HFF-Myc (cell line): ENCODE data around the gene SH3RF1.

Experiments
- DNase-seq: peaks from one replicate; pipeline ENCODE4 v3.0.0-alpha.2; 2011; ENCODE audit warnings: low read depth; ENCODE audit errors: extremely low read depth
- H3K4me3 ChIP-seq: replicated peaks from 2 replicates; pipeline ENCODE4 v1.5.1; 2011; ENCODE audit warnings: low read depth, mild to moderate bottlenecking, control low read depth, low read length
- TF ChIP-seq, protein P1 (sequence below): IDR thresholded peaks from 2 replicates; pipeline ENCODE4 v1.5.1; 2012; ENCODE audit warnings: mild to moderate bottlenecking, low read depth, low read length, control low read depth; ENCODE audit errors: missing control alignments

SH3RF1 gene

DNA sequence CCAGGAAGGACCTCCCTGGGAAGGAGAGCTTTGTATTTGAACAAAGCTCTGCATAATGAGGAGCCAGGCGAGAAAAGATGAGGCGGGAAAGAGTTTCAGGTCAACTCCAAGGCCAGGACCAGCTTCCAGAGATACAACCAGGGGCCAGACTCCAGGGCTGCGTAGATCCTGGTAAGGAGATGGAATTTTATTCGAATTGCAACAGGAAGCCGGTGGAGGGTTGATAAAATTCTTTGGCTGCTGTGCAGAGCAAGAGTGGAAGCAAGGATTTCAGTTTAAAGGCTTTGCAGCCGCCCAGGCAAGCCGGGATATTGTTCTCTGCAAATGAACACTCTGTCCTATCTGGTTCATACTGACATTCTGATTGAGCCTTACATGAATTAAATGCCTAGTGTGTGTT lies 220.5 kb downstream of the SH3RF1 start:
- H3K4me3 ChIP-seq, result no peak overlapping the region
- no peak for DNase-seq
- TF ChIP-seq, protein P1, sequence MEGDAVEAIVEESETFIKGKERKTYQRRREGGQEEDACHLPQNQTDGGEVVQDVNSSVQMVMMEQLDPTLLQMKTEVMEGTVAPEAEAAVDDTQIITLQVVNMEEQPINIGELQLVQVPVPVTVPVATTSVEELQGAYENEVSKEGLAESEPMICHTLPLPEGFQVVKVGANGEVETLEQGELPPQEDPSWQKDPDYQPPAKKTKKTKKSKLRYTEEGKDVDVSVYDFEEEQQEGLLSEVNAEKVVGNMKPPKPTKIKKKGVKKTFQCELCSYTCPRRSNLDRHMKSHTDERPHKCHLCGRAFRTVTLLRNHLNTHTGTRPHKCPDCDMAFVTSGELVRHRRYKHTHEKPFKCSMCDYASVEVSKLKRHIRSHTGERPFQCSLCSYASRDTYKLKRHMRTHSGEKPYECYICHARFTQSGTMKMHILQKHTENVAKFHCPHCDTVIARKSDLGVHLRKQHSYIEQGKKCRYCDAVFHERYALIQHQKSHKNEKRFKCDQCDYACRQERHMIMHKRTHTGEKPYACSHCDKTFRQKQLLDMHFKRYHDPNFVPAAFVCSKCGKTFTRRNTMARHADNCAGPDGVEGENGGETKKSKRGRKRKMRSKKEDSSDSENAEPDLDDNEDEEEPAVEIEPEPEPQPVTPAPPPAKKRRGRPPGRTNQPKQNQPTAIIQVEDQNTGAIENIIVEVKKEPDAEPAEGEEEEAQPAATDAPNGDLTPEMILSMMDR, result no peak

DNA sequence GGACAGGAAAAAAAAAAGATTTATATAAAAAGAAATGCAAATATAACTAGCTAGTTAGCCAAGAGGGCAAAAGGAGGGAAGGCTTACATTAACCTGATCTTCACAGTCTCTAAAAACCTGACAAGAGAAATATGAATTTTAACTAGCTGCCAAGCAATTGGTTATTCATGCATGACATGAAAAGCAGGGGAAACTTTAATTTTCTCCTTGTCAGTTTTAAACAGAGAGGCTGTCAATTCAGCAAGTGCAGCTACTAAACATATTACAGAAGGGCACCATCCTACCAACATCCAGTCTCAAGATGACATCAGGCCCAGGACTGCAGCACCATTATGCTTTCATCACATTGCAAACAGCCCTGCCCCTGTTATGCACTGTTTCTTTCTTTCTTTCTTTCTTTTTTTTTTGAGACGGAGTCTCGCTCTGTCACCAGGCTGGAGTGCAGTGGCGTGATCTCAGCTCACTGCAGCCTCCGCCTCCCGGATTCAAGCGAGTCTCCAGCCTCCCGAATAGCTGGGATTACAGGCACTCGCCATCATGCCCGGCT lies 221.8 kb downstream of the SH3RF1 start:
- TF ChIP-seq, protein P1, result no peak
- H3K4me3 ChIP-seq, result no peak overlapping the region
- DNase-seq, result no peak

DNA sequence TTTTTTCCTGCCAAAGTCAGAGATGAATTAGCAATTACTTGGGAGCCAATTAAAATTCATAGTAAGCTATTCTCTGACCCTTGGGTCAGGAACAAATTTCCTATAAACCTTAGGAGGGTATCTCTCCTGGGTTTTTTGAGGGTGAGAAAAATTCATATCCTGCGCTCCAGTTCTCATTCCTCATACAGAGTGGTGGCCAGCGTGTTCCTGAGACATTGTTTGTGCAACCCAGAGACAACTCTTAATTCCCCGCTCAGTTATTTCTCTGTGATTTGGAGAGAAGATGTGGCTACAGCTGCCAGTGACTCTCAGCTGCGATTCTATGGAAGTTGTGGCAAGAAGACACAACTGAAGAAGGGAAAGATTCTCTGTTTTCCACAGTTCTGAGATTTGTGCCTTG lies 222.8 kb downstream of the SH3RF1 start:
- TF ChIP-seq, protein P1, result no peak
- no peak for DNase-seq
- H3K4me3 ChIP-seq, result no peak overlapping the region

DNA sequence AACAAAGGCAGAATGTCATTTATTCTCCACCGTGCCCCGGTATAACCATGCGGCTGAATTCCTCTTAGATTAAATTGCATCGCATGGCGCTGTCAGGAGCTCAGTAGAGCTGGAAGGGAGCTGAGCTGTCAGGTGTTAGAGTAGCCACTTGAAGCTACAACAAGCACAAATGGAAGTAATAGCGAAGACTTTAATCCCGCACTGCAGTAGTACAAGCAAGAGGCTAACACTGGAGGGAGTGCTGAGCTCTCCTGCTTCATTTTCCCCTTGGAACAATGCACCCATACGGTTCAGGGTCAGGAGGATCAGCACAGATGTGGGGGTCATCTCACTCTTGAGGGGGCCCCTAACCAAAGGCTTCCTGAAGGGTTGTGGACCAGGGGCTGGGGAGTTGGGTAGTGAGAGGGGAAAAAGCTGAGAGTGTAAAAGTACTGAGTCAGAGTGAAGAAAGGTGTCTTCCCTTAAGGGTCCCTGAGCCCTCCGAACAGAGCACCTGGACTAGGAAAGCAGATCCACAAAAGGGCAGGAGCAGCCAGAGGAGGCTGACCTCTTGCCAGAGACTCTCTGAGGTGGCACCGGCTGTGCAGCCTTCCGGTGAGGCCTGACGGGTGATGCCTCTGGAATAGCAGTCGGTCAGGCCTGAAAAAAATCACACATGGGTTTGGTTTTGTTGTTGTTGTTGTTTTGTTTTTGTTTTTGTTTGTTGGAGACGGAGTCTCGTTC lies 224.7 kb downstream of the SH3RF1 start:
- TF ChIP-seq, protein P1, result no peak
- DNase-seq, result no peak
- H3K4me3 ChIP-seq, result no peak overlapping the region

DNA sequence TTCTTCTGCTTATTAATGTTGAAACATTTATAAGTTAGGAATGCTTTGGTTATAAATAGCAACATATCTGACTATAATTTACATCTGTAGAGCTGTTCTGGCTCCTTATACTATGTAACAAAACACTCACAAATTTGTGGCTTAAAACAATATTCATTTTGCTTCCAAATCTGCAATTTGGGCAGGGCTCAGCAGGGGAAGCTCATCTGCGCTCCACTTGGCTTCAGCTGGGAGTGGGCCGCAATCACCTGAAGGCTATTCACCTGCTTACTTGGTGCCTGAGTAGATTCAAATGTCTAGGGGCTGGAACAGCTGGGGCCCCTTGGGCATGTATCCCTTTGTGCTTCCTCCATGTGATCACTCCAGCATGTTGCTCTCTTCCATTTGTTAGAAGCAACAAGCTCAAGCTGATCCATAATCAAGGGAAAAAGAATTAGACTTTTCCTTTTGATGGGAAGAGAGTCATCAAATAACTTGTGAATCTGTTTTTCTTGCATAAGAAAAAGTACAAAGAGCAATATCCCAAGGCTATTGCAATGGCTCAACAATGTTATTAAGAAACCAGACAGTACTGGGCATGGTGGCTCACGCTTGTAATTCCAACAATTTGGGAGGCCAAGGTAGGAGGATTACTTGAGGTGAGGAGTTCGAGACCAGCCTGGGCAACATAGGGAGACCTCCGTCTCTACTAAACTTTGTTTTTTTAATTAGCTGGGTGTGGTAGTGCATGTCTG lies 225.9 kb downstream of the SH3RF1 start:
- TF ChIP-seq, protein P1, result no peak
- DNase-seq, result no peak
- no peak overlapping the region for H3K4me3 ChIP-seq
